ENCODE results near the gene ASIC3.

ASIC3 gene

GRCh38 chr7:151089893-151090730, 41.8 kb downstream of the ASIC3 start:
- peak overlapping the region; percentile 79 for H3K4me3 ChIP-seq (ENCODE audit: low read length)
- no peak for DNase-seq (ENCODE audit: low read depth)
- TF ChIP-seq CTCF (conservative IDR thresholded peaks at IDR 0.05; ENCODE audit: low read depth, low read length) = no peak

DNA sequence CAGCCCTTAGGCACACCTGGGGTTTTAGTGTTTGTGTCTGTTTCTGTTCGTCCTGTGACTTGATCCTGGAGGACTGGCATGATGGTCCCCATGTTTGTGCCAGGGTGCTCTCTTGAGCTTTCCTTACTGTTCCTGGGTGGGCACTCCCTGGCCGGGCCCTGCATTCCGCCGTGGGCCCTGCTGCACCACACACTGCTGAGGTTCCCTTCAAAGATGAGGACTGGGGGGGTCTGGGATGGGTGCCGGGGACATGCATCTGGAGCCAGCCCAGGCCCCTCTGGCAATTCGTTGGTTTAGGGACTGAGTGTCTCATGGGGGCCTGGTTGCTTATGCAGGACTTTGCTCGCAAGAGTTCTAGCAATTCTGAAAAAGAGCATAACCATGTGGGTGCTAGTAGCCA, 42.7 kb downstream of the ASIC3 start:
- TF ChIP-seq CTCF (conservative IDR thresholded peaks at IDR 0.05; ENCODE audit: low read depth, low read length) = no peak
- DNase-seq (ENCODE audit: low read depth) = no peak
- no peak overlapping the region for H3K4me3 ChIP-seq (ENCODE audit: low read length)

- no peak for DNase-seq (ENCODE audit: low read depth)
- no peak overlapping the region for H3K4me3 ChIP-seq (ENCODE audit: low read length)
Observed at GRCh38 chr7:151091431-151091830, 43.1 kb downstream of the ASIC3 start.

GRCh38 chr7:151091988-151092387, 43.7 kb downstream of the ASIC3 start:
- DNase-seq (ENCODE audit: low read depth) = no peak
- no peak overlapping the region for H3K4me3 ChIP-seq (ENCODE audit: low read length)
- TF ChIP-seq CTCF (conservative IDR thresholded peaks at IDR 0.05; ENCODE audit: low read depth, low read length) = no peak

More at GRCh38 chr7:151091431-151091830, 43.1 kb downstream of the ASIC3 start:
- TF ChIP-seq CTCF (conservative IDR thresholded peaks at IDR 0.05; ENCODE audit: low read depth, low read length) = peak; percentile 84

DNA sequence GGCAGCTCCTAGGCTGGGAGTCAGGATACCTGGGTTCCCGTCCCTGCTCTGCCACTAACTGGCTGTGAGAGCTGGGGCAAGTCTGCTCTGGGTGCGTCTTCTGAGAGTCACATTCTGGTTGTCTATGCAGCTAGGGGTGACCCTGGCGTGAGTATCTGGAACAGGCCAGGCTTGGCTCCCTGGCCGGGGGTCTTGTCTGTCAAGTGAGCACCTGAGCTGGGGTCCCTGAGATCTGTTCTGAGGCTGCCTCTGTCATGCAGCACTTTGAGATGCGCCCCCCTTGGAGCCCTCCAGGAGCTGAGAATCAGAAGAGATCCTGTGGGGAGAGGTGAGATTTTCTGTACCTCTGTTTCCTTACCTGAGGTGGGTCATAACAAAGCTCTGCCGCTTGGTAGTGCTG, 45.4 kb downstream of the ASIC3 start:
- no peak for DNase-seq (ENCODE audit: low read depth)
- no peak for TF ChIP-seq CTCF (conservative IDR thresholded peaks at IDR 0.05; ENCODE audit: low read depth, low read length)
- H3K4me3 ChIP-seq (ENCODE audit: low read length) = no peak overlapping the region

GRCh38 chr7:151094675-151095074, 46.3 kb downstream of the ASIC3 start:
- no peak for TF ChIP-seq CTCF (conservative IDR thresholded peaks at IDR 0.05; ENCODE audit: low read depth, low read length)
- no peak for DNase-seq (ENCODE audit: low read depth)
- no peak overlapping the region for H3K4me3 ChIP-seq (ENCODE audit: low read length)

Measured in retinal pigment epithelial cell (primary cell).